SIG-M5 (cell line): ENCODE results near the gene COL26A1.
"Not testable (repeated sequence)": the region's sequence is repeated elsewhere in the genome, so short reads cannot be mapped to it uniquely, and the experiment has no call there.

Source experiments
- DNase-seq: peaks from one replicate; lab custom pipeline; 2025; lab: John Stamatoyannopoulos, UW

The COL26A1 gene

DNA sequence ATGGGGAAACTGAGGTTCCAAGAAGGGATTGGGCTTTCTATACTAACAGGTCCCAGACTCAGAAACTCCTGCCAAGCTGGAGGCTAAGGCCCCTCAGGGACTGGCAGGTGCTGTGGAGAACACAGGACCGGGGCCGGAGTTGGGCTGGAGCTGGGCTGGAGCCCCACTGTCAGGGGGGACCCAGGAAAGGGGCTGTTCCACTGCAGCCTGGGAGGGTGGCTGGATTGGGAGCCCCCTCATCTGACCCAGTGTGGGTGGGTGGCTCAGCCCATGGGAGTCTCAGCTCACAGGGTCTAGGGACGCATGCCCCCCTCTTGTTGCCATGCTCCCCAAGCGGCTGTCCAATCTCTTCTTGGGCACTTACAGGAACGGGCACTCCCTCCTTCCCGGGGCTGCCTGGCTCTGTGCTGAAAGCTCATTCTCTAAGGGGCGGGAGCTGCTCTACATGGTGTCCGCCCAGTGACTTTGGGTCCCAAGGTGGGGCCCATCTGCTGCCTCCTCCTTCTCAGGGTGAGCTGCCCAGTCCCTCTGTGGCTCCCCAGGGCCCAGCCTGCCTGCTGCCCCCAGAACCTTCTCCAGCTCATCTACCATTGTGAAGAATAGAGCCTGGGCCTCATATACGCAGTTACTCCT is 139.9 kb downstream of the COL26A1 start:
- no peak for DNase-seq

DNA sequence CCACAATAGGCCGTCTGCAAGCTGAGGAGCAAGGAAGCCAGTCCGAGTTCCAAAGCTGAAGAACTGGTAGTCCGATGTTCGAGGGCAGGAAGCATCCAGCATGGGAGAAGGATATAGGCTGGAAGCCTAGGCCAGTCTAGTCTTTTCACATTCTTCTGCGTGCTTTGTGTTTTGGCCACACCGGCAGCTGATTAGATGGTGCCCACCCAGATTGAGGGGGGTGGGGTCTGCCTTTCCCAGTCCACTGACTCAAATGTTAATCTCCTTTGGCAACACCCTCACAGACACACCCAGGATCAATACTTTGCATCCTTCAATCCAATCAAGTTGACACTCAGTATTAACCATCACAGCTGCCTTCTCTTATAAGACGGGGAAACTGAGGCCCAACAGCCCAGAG is 142.8 kb downstream of the COL26A1 start:
- not testable (repeated sequence) for DNase-seq

DNA sequence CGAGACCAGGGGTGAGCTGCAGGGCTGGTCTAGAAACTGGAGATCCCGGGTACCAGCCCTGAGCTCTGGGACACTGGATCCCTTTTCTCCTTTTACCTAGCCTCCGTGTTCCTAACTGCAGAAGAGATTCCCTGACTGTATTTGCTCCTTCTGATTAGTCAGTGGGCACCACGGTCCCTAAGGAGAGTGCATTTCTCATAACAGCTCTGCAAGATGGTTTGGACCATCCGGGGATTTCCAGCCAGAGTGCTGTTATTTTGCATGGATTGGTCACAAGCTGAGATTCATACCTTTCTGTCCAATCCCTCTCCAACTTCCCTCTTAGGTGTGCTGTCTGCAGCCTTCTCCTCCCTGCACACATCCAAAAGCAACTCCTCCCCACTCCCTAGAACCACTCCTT is 143.9 kb downstream of the COL26A1 start:
- DNase-seq: no peak

DNA sequence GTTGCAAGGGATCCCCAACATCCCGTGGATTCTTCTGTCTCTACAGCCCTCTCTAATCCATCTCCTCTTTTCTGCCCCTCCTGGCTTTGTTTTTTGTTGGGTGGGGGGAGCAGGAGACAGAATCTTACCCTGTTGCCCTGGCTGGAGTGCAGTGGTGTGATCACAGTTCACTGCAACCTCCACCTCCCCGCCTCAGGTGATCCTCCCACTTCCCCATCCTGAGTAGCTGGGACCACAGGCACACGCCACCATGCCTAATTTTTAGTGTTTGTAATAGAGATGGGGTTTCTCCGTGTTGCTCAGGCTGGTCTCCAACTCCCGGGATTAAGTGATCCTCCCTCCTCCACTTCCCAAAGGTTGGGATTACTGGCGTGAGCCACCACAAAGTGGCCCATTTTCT is 144.7 kb downstream of the COL26A1 start:
- DNase-seq: no peak

DNA sequence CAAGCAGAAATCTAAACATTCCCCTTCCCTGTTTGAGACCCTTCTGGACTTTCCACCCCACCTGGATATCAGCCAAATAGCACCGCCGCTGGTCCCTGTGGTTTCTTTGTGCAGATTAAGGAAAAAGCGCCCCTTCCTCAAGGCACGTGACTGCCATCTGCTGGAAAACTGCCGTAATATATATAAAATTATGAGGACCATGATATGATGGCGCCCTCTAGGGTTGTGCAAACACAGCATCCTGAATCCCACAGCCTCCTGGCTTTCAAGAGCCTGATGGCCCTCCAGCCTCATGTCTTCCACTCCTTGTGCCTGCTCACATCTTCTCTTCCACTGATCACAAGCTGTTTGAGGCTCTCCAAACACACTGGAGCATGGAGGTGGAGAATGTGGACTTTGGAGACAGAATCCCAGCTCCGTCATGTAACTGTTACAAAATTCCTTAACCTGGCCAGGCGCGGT is 145.1 kb downstream of the COL26A1 start:
- DNase-seq: no peak

DNA sequence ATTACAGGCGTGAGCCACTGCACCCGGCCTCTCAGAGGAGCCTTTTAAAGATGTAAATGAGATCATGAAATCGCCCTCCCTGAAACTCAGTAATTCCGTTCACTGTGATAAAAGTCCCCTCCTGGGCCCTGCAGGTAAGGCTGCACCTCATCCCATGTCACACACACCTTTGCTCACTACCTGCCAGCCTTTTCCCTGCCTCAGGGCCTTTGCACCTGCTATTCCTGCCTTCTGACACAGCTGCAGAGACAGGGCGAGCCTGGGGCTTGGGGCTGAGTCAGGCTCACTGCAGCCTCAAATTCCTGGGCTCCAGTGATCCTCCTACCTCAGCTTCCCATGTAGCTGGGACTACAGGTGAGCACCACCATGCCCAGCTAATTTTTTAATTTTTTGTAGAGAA is 147.6 kb downstream of the COL26A1 start:
- no peak for DNase-seq

DNA sequence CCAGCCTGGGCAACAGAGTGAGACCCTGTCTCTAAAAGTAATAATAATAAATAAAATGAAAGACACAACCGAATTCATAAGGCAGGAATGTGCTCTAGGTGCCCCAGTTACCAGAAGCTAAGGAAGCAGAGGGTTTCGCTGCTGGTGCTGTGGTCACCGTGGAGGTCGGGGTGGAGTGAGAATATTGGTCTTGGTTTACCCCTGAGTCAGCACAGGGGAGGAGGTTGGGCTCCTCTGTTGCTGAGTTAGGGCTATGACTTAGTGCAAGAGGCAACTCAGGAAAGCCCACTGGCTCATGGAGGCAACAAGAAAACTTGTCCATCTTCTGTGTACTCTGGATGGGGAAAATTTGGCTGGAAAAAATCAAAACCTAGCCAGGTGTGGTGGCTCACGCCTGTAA is 149.3 kb downstream of the COL26A1 start:
- no peak for DNase-seq

DNA sequence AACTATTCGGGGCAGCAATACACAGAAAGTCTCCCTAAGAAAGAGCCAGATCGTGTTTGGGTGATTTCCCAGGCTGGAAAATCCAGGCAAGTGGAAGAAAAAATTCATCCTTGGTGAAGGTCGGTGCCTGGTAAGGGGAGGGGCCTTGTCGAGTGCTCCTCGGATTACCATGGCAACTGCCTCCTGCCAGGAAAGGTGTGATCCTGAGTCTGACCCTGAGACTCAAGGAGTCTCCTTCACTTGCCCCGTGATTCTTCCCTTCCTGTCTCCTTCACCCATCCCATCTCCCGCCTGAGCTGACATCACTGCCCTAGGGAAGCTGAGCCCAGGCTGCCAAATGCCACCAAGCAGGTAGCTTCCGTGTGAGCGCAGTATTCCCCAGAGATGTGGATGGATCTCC is 154.2 kb downstream of the COL26A1 start:
- DNase-seq: no peak

DNA sequence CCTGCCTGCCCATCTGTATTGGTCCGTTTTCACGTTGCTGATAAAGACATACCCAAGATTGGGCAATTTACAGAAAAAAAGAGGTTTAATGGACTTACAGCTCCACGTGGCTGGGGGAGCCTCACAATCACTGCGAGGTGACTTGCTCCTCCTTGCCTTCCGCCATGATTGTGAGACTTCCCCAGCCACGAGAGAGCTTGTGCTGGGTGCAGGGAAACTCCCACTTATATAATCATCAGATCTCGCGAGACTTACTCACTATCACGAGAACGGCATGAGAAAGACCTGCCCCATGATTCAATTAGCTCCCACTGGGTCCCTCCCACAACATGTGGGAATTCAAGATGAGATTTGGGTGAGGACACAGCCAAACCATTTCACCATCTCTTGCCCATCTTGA is 154.6 kb downstream of the COL26A1 start:
- DNase-seq: no peak

DNA sequence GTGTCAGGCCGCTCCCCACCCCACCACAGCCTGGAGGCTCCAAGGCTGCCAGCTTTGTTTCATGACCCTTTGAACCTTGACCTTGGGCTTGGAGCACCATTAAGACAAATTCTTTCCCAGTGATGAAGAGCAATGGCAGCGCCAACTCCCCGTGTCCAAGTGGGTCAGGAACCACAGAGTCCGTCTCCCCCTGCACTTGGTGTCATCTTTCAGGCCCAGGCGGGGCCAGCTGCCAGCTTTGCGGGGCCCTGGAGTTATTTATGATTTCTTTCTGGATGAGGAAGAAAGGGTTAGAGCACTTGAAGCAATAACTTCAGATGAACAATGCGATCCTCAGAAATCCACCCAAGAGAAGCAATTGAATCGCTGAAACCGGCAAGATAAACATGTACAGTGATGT is 155.7 kb downstream of the COL26A1 start:
- no peak for DNase-seq

DNA sequence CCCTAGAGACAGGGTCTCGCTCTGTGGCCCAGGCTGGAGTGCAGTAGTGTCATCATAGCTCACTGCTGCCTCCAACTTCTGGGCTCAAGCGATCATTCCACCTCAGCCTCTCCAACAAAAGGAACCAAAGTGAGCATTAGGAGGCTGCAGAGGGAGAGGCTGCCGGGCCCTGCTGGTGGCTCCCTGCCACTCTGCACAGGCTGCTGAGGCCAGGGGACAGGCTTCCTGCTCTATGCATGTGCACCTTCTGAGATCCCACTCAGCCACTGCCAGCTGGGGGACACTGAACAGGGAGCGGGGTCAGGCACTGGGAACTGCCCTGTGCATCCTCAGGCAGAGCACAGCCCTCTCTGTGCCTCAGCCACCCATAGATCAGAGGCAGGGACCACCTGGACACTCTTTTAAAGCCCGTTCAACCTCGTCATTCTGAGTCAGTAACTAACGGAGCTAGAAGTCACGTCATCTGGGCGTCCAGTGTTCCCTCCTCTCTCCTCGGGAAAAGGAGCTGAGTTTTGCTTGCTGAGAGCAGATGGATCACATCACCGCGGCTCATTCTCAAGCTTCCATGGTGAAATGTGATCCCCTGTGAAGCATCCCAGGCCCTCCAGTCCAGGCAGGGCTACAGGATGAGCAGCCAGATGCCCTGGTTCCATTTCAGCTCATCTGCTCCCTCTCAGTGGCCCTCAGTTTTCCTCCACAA is 156.8 kb downstream of the COL26A1 start:
- DNase-seq: no peak

DNA sequence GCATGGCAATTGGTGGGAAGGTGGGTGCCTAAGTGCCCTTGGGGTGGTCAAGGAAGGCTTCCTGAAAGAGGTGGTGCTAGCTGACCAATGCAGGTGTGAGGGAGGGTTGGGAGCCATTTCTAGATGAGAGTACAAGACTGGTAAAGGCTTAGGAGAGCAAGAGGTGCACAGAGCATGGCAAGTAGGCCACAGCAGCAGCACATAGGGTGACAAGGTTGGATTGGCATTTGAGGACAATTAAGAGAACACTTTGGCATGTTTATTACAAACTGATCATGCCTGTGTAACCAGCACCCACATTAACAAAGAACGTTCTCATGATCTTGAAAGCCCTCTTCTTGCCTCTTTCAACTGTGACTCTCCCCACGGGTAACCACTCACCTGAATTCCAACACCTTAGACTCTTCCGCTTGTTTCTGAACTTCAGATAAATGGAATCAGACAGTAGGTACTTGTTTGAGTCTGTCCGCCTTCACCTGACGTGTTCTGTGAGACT is 158.8 kb downstream of the COL26A1 start:
- no peak for DNase-seq

DNA sequence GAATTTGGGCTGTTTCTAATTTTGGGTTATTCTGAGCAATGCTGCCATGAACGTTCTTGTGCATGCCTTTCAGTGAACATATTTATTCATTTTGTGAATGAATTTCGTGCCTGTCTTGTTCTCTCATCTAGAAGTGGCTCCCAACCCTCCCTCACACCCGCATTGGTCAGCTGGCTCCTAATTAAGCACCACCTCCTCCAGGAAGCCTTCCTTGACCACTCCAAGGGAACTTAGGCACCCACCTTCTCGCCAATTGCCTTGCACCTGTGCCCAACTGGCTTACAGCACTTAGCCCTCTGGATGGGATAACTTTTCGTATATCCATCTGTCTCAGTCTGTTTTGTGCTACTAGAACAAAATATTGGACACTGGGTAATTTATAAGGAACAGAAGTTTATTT is 159.3 kb downstream of the COL26A1 start:
- no peak for DNase-seq

DNA sequence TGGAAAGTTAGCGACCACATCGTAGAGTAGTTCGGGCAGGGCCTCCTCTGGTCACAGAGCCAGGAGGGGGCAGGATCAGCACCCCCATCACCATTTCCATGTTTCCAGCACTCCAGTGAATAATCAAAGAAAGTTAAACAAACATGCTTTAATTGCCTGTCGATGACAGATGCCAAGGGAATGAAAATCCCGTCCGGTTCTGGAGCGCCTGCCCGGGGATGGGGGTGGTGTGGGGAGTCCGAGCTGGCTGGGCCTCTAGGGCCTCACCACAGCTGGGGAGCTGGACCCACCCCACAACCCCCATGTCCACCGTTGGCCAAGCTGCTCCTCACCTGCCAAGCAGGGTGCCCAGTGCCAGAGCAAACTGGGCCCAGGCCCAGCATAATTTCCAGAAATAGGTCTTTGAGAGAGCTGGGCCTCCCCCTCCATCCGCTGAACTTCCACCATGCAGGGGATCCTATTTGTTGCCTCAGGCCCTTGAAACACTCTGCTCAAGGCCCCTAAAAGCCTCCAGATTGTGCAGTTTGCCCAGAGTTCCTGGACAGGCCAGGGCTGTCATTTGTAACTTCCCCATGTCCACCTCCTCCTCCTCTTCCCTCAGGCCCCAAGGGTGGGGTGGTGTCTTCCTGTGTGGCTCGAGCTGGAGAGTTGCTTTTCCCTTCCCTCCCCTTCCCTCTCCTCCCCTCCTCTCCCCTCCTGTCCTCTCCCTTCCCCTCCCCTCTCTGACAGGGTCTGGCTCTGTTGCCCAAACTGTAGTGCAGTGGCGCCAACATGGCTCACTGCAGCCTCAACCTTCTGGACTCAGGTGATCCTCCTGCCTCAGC is 165.4 kb downstream of the COL26A1 start:
- no peak for DNase-seq

DNA sequence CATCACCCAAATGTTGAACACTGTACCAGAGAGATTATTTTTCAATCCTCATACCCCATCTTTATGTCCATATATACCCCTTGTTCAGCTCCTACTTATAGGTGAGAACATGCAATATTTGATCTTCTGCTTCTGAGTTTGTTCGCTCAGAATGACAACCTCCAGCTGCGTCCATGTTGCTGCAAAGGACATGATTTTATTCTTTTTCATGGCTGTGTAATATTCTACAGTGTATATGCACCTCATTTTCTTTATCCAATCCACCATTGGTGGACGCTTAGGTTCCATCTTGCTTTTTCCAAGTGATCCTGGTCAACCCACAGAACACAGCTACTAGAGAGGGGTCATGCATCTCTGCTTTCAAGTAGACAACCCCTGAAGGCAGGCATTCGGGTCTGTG is 166.9 kb downstream of the COL26A1 start:
- no peak for DNase-seq

DNA sequence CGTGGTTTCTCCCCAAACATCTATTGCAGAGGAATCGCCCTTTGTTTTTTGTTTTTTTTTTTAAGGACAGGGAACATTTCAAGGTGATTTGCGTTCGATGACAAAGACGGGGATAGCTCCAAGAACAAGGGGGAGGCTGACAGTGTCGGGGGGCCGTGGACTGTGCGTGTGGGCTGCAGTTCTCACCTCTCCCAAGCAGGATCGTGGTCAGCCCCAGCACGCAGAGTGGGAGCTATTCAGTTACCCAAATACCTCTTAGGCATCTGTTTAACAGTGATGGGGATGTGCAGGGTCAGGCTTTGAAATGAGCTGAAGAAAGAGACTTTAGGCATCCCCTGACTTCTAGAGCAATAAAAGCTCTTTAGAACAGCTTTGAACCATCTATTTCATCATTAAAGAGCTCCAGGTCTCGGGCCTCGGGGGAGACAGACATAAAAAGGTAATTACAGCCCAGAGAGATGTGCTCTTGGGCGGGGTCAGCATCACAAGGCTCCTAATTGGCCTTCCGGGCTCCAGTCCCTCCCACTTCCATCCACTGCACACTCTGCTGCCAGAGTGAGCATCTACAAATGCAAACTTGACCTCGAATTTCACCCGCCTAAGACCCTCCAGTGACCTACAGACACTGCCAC is 169.2 kb downstream of the COL26A1 start:
- DNase-seq: no peak

DNA sequence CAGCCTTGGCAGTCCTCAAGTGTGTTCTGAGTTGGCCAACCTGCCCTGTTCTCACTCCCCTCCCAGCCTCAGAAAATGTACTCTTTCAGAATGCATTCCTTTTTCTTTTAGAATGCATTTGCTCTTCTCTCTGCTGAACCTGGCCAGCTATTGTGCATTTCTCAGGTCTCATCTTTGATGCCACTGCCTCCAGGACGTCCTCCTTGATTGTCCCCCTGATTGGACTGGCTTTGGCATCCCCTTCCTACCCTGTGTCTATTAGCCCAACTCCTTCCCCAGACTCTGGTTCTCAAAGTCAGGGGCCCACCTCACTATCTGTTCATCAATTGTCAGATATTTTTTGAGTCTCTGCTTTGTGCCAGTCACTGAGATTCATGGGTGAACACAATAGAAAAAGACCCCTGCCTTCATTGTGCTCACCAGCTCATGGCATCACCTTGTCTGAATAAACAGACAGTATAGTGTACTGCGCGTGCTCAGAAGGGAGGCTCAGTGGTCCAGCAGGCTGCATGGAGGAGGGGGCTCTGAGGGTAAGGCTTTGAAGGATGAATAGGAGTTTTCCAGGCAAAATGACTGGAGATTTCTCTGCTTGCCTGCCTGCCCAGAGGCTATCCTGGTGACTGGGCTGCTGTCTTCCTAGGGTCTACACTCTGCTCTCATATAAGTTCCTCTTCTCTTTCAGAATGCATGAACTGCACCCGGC is 169.9 kb downstream of the COL26A1 start:
- DNase-seq: no peak

DNA sequence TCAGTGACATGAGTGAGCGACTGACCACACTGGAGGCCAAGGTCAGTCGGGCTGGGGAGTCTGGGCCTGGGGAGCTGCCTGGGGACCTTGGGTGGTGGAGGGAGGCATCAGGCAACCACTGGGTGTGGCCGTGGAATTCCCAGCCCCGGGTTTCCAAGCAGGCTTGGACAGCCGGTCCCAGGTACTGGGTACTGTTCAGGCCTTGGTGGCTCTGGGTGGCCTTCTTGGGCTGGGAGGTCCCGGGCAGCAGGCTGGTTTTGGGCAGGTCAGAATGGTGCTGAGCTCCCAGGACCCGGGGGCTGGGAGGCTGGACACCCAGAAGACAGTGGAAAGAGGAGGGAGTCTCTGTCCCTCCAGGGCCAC is 170.4 kb downstream of the COL26A1 start:
- DNase-seq: no peak

DNA sequence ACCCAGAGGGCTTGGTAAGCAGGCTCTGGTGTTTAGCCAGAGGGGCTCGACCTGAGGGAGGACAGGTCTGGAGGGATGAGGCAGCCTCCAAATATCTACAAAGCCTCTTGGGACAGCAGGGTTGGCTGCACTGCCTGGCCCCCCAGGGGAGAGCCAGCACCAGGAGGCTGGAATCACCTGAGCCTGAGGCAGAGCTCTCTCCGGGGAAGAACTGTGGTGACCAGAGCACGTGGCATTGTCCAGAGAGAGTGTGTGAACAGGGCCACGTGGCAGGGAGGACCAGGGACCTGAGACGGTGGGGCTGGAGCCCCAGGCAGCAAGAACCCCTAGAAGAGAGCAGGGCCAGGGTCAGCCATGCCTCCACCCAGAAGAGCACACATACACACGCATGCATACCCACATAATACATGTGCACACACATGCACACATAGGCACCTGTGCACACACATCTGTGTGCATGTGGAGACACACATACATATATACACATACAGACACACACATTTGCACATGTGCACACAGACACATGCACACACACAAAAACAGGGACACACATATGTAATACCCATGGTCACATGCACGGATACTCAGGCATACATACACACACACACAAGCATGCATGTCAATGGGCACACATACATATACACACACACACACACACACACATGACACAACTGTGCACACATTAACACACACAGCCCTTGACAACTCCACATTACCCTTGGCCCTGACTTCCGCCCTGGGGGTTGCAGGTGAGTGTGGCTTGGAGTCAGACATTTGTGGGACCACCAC is 171.5 kb downstream of the COL26A1 start:
- DNase-seq: no peak

DNA sequence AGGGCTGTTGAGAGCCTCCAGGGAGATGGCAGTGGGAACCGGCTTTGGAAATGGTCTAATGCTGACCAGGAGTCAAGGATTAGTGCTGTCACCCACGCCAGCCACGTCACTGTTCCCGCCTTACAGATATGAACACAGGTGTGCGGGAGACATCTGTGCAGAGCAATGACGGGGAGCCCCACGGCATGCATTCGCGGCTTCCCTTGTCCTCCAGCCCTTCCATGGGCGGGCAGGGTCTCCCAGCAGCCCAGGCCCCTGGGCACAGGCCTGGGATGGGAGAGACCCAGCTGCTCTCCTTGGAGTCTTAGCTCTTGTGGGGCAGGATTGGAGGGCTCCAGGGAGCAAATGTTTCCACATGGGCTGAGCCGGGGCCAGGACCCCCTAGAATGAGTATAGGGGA is 172.2 kb downstream of the COL26A1 start:
- DNase-seq: no peak

DNA sequence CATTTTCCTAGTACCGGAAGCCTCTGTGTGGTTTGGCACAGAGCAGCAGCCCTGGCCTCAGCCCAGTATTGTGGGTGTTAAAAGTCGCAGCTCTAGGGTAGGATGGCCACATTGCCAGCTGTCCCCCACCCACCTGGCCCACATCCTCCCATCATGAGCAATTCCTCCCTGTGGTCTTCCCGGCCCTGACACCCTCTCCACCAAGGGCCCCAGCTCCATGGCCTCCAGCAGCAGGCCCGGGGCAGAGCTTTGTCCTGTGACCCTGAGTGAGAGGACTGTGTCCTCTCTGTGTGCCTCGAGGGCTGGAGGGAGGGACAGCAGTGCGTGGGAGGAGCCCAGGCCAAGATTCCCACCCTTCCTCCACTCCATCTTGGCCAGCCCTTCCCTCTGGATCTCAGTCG is 172.7 kb downstream of the COL26A1 start:
- DNase-seq: no peak
